Tibial nerve (tissue), 4 donors: ENCODE data around the gene YPEL2. TPM values are rescaled to one million over a fixed set of nuclear protein-coding genes. Genes with fewer than 3 reads are reported as not detected.

Source experiments
- DNase-seq, 2 donors: peaks; one replicate each; pipeline ENCODE4 v3.0.0-alpha.2; 2019; ENCODE audit warnings: low spot score in 2 of 2
- H3K27ac ChIP-seq, 4 donors: fragments of 200-600 bp; sonication (generic) in 3 of 4; one replicate each; pipeline ENCODE4 v1.5.1; 2017 to 2019; ENCODE audit warnings: mild to moderate bottlenecking in 1 of 4
- H3K27me3 ChIP-seq, 2 donors: fragments of 200-600 bp; sonication (generic) in 1 of 2; one replicate each; pipeline versions ENCODE4 v1.5.1 to v1.6.0; 2017 to 2019
- H3K36me3 ChIP-seq, 3 donors: fragments of 200-600 bp; sonication (generic); one replicate each; pipeline ENCODE4 v1.5.1; 2018 to 2019
- H3K4me1 ChIP-seq, 4 donors: fragments of 200-600 bp; sonication (generic) in 3 of 4; one replicate each; pipeline ENCODE4 v1.5.1; 2017 to 2019
- H3K4me3 ChIP-seq, 4 donors: fragments of 200-600 bp; sonication (generic) in 3 of 4; one replicate each; pipeline ENCODE4 v1.5.1; 2017 to 2019; ENCODE audit warnings: mild to moderate bottlenecking in 1 of 4, moderate library complexity in 1 of 4
- H3K9me3 ChIP-seq, 4 donors: fragments of 200-600 bp; sonication (generic) in 3 of 4; one replicate each; pipeline ENCODE4 v1.5.1; 2017 to 2019
- CTCF ChIP-seq, 5 experiments: fragments of 200-600 bp in 3 of 5; fragments of 450-650 bp in 2 of 5; sonication (generic) in 3 of 5; IDR thresholded peaks; one replicate each; pipeline ENCODE4 v1.5.1; 2016 to 2019; ENCODE audit warnings: antibody characterized with exemption in 5 of 5, mild to moderate bottlenecking in 3 of 5, moderate library complexity in 2 of 5
- EP300 ChIP-seq, 2 donors: sonication (generic); formaldehyde crosslinking; IDR thresholded peaks; one replicate each; pipeline ENCODE4 v1.6.1; 2017; ENCODE audit warnings: antibody characterized with exemption in 2 of 2, mild to moderate bottlenecking in 1 of 2
- POLR2A ChIP-seq, 2 donors: fragments of 450-650 bp; IDR thresholded peaks; one replicate each; pipeline ENCODE4 v1.6.1; 2017; ENCODE audit warnings: antibody characterized with exemption in 2 of 2, mild to moderate bottlenecking in 2 of 2, moderate library complexity in 2 of 2
- WGBS, 2 donors: methylation state at CpG; one replicate each; pipeline ENCODE4 v1.1.5; 2018; 5-methylcytosine and 5-hydroxymethylcytosine counted together
- total RNA-seq, 4 donors: library from RNA; depleted of rRNA; stranded (reverse); fragments of >200 nt; gene quantifications; one replicate each; pipeline ENCODE4 v1.1.0, GENCODE V29; 2016

The YPEL2 gene
- total RNA-seq, 4 donors from 2014 or later: 33.6 to 59.9 (median 48.7) TPM

GRCh38 chr17:59357929-59358328 lies 26.5 kb downstream of the YPEL2 start:
- Histone ChIP-seq H3K27ac (peak overlapping the region in 2 of 4 donors; percentile 77 to 81), H3K27me3 (no peaks in the 10 kb centered on the region), H3K9me3 (no peaks in the 10 kb centered on the region), H3K4me3 (no peak overlapping the region), H3K4me1 (peaks cover 0 to 100% (median 70%) of the 10 kb centered on the region in 4 donors), H3K36me3 (peaks cover 0 to 19% (median 0%) of the 10 kb centered on the region in 3 donors)
- 100% methylated on average over 1 of the region's 1 CpG for WGBS, 2 donors
- no peak for DNase-seq
- TF ChIP-seq EP300 (IDR thresholded peaks at IDR 0.05) (no peak), CTCF (IDR thresholded peaks at IDR 0.05) (no peak), POLR2A (IDR thresholded peaks at IDR 0.05) (no peak)

DNA sequence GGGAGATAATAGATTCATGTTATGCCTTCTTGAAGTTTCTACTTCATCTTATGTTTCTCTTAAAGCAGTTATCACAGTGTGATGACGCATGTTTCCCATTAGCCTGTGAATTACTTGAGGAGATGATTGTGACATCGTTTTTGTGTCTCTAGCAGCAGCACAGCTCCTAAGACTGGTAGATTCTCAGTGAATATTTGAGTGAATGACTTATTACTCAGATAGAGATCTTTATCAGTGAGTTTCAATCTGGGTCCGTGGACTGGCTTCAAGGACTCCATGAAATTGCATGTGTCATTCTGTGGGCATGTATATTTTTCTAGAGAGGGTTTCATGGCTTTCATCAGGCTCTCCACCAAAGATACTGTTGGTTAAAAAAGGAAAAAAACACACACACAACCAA lies 29.9 kb downstream of the YPEL2 start:
- Histone ChIP-seq H3K9me3 (no peaks in the 10 kb centered on the region), H3K27ac (peak overlapping the region in 3 of 4 donors; percentile 65 to 73 (median 65)), H3K4me1 (peaks cover 0 to 100% (median 69%) of the 10 kb centered on the region in 4 donors), H3K4me3 (no peak overlapping the region), H3K36me3 (peaks cover 0 to 9% (median 0%) of the 10 kb centered on the region in 3 donors), H3K27me3 (no peaks in the 10 kb centered on the region)
- no peak for DNase-seq
- TF ChIP-seq POLR2A (IDR thresholded peaks at IDR 0.05): no peak
- TF ChIP-seq CTCF (IDR thresholded peaks at IDR 0.05): no peak
- no peak for TF ChIP-seq EP300 (IDR thresholded peaks at IDR 0.05)
- 66 to 70% methylated on average over 3 of the region's 3 CpGs for WGBS, 2 donors

GRCh38 chr17:59361916-59362810 lies 30.7 kb downstream of the YPEL2 start:
- DNase-seq: no peak
- Histone ChIP-seq H3K4me3 (peak overlapping the region in 1 of 4 donors; percentile 17), H3K4me1 (peaks cover 0 to 100% (median 72%) of the 10 kb centered on the region in 4 donors), H3K9me3 (no peaks in the 10 kb centered on the region), H3K27ac (peak overlapping the region in 3 of 4 donors; percentile 65 to 73 (median 69)), H3K36me3 (peaks cover 0 to 2% (median 0%) of the 10 kb centered on the region in 3 donors), H3K27me3 (no peaks in the 10 kb centered on the region)
- 45 to 48% methylated on average over 7 of the region's 7 CpGs for WGBS, 2 donors
- TF ChIP-seq POLR2A (IDR thresholded peaks at IDR 0.05) (no peak), CTCF (IDR thresholded peaks at IDR 0.05) (no peak), EP300 (IDR thresholded peaks at IDR 0.05) (no peak)

GRCh38 chr17:59362811-59363205 lies 31.4 kb downstream of the YPEL2 start:
- Histone ChIP-seq H3K36me3 (no peaks in the 10 kb centered on the region), H3K9me3 (no peaks in the 10 kb centered on the region), H3K27me3 (no peaks in the 10 kb centered on the region), H3K4me3 (peak overlapping the region in 1 of 4 donors; percentile 17), H3K4me1 (peaks cover 0 to 100% (median 73%) of the 10 kb centered on the region in 4 donors), H3K27ac (peak overlapping the region in 3 of 4 donors; percentile 65 to 73 (median 69))
- TF ChIP-seq POLR2A (IDR thresholded peaks at IDR 0.05) (no peak), EP300 (IDR thresholded peaks at IDR 0.05) (no peak), CTCF (IDR thresholded peaks at IDR 0.05) (no peak)
- no peak for DNase-seq
- WGBS, 2 donors: 65 to 67% methylated on average over 2 of the region's 2 CpGs

DNA sequence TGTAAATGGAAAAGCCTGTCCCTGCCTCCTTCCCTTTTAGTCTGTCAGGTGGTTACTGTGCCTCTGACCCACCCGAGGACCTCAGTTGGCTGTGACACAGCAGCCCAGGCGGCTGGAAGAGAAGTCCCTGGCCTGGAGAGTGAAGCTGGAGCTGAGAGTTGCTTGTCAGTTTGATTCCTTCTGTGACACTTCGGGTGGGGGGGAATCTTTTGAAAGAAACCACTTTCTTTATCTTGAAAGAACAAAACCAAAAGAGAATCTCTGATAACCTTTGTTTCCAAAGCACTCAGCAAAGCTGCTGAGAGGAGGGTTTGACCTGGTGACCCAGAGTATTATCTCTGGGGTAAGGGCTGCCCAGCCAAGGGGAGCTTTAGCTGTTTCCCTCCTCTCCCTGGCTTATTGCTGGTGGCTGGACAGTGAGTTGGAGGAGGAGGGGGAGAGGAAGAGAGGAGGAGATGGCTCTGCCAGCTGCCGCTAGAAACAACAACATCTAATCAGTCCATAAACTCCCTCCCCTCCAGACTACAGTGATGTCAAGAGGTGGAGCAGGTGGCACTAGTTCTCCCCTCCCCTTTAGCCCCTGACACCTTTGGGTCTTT lies 34.0 kb downstream of the YPEL2 start:
- H3K36me3 ChIP-seq: no peaks in the 10 kb centered on the region
- WGBS, 2 donors: 19 to 26% methylated on average over 4 of the region's 4 CpGs
- no peaks in the 10 kb centered on the region for H3K9me3 ChIP-seq
- no peak for DNase-seq
- H3K4me3 ChIP-seq: no peak overlapping the region
- H3K27me3 ChIP-seq: no peaks in the 10 kb centered on the region
- TF ChIP-seq POLR2A (IDR thresholded peaks at IDR 0.05) (no peak), EP300 (IDR thresholded peaks at IDR 0.05) (no peak), CTCF (IDR thresholded peaks at IDR 0.05) (no peak)
- H3K27ac ChIP-seq: peak overlapping the region; percentile 28 to 97 (median 84)
- H3K4me1 ChIP-seq: peaks cover under 1 to 100% (median 86%) of the 10 kb centered on the region in 4 donors
